PC-3 (cell line): ENCODE measurements around the gene GDAP1L1. TPM values are rescaled to one million over a fixed set of nuclear protein-coding genes. Genes with fewer than 3 reads are reported as not detected.

Experiments used
- ATAC-seq: fragments of 200-7000 bp; cut with Tn5 transposase; 2 replicates; pipeline ENCODE4 v1.9.1; 2020; ENCODE audit warnings: mild to moderate bottlenecking, moderate library complexity
- BruUV-seq: library from RNA; stranded (reverse); fragments of 400-500 nt; replicated peaks from 2 replicates; lab custom pipeline; 2021; lab: Mats Ljungman, UMichigan
- CTCF ChIA-PET: fragments of 300-600 bp; sonication (Branson Sonifier 250); formaldehyde crosslinking; loops from one replicate; lab custom pipeline; 2022; ENCODE audit warnings: antibody characterized with exemption; lab: Charles Lee
- POLR2A ChIA-PET: fragments of 300-600 bp; sonication (Branson Sonifier 250); formaldehyde crosslinking; loops from one replicate; lab custom pipeline; 2022; ENCODE audit warnings: antibody characterized with exemption; ENCODE audit not compliant: unreplicated experiment; lab: Charles Lee
- DNase-seq: peaks from one replicate; pipeline ENCODE4 v3.0.0-alpha.2; 2015
- H2AFZ ChIP-seq: fragments of 300-600 bp; sonication (generic); 2 replicates; pipeline ENCODE4 v1.6.0; 2016; ENCODE audit warnings: antibody characterized with exemption, low read length
- H3F3A ChIP-seq: fragments of 300-600 bp; sonication (generic); one replicate; pipeline ENCODE4 v1.6.0; 2017; ENCODE audit warnings: antibody characterized with exemption, low read length, control low read depth, mild to moderate bottlenecking; ENCODE audit not compliant: unreplicated experiment
- H3K27ac ChIP-seq: fragments of 300-600 bp; sonication (generic); 2 replicates; pipeline ENCODE4 v1.5.1; 2016; ENCODE audit warnings: mild to moderate bottlenecking, low read length
- H3K27me3 ChIP-seq: fragments of 300-600 bp; sonication (generic); 2 replicates; pipeline ENCODE4 v1.6.1; 2016; ENCODE audit warnings: low read length, mixed read lengths
- H3K36me3 ChIP-seq: fragments of 300-600 bp; sonication (generic); 2 replicates; pipeline ENCODE4 v1.6.1; 2016; ENCODE audit warnings: low read depth, mixed run types, low read length, mixed read lengths
- H3K4me1 ChIP-seq: fragments of 300-600 bp; sonication (generic); 2 replicates; pipeline ENCODE4 v1.5.1; 2016; ENCODE audit warnings: low read length; ENCODE audit not compliant: insufficient read depth
- H3K4me2 ChIP-seq: fragments of 300-600 bp; sonication (generic); 2 replicates; pipeline ENCODE4 v1.6.0; 2016; ENCODE audit warnings: low read length
- H3K4me3 ChIP-seq: fragments of 300-600 bp; sonication (generic); 2 replicates; pipeline ENCODE4 v1.5.1; 2016; ENCODE audit warnings: mild to moderate bottlenecking, low read length, mixed read lengths
- H3K79me2 ChIP-seq: fragments of 300-600 bp; sonication (generic); 2 replicates; pipeline ENCODE4 v1.6.1; 2017; ENCODE audit warnings: low read length, mixed read lengths
- H3K9ac ChIP-seq: fragments of 300-600 bp; sonication (generic); 2 replicates; pipeline ENCODE4 v1.6.0; 2016; ENCODE audit warnings: mild to moderate bottlenecking, low read length
- H3K9me2 ChIP-seq: fragments of 300-600 bp; sonication (generic); replicated peaks from 2 replicates; pipeline ENCODE4 v1.6.1; 2016; ENCODE audit warnings: mixed run types, low read length, mixed read lengths
- H3K9me3 ChIP-seq: fragments of 300-600 bp; sonication (generic); 2 replicates; pipeline ENCODE4 v1.6.1; 2016; ENCODE audit warnings: low read length, mixed read lengths
- H4K20me1 ChIP-seq: fragments of 300-600 bp; sonication (generic); 2 replicates; pipeline ENCODE4 v1.6.1; 2016; ENCODE audit warnings: low read length, mixed read lengths
- EZH2 ChIP-seq: fragments of 300-600 bp; sonication (generic); IDR thresholded peaks from one replicate; pipeline ENCODE4 v1.6.1; 2017; ENCODE audit warnings: antibody characterized with exemption, mild to moderate bottlenecking, low read length; ENCODE audit not compliant: unreplicated experiment
- EZH2phosphoT487 ChIP-seq: fragments of 300-600 bp; sonication (generic); IDR thresholded peaks from 2 replicates; pipeline ENCODE4 v1.6.1; 2018; ENCODE audit warnings: mild to moderate bottlenecking, antibody characterized with exemption, low read length, borderline replicate concordance
- intact Hi-C: fragments of 100-400 bp; cut with micrococcal nuclease; formaldehyde crosslinking; loops from 2 replicates; pipeline ENCODE4 v1.9.0; 2023
- total RNA-seq: library from RNA; depleted of rRNA; stranded (reverse); fragments of >200 nt; gene quantifications from 2 replicates; pipeline ENCODE4 v1.2.3, GENCODE V29; 2014
- TF ChIP-seq, protein P1 (sequence below): fragments of 300-600 bp; sonication (generic); conservative IDR thresholded peaks from 2 replicates; pipeline ENCODE4 v1.5.1; 2017; ENCODE audit warnings: antibody characterized with exemption, low read depth, mild to moderate bottlenecking, low read length

GDAP1L1 gene
- total RNA-seq, 1 experiment from 2014 or later = not detected

GRCh38 chr20:44241796-44242195 lies 5.3 kb upstream of the GDAP1L1 start:
- H4K20me1 ChIP-seq = no peaks in the 10 kb centered on the region
- no peaks in the 10 kb centered on the region for H3K9me3 ChIP-seq
- no peaks in the 10 kb centered on the region for H3K79me2 ChIP-seq
- CTCF ChIA-PET = no interaction called here
- POLR2A ChIA-PET = no interaction called here
- H3K27me3 ChIP-seq = peaks cover 3% of the 10 kb centered on the region; the same call in 1 of the 2 replicates
- H3K4me3 ChIP-seq = no peak overlapping the region
- H3K27ac ChIP-seq = no peak overlapping the region
- no TSS peak for BruUV-seq
- TF ChIP-seq, protein P1, sequence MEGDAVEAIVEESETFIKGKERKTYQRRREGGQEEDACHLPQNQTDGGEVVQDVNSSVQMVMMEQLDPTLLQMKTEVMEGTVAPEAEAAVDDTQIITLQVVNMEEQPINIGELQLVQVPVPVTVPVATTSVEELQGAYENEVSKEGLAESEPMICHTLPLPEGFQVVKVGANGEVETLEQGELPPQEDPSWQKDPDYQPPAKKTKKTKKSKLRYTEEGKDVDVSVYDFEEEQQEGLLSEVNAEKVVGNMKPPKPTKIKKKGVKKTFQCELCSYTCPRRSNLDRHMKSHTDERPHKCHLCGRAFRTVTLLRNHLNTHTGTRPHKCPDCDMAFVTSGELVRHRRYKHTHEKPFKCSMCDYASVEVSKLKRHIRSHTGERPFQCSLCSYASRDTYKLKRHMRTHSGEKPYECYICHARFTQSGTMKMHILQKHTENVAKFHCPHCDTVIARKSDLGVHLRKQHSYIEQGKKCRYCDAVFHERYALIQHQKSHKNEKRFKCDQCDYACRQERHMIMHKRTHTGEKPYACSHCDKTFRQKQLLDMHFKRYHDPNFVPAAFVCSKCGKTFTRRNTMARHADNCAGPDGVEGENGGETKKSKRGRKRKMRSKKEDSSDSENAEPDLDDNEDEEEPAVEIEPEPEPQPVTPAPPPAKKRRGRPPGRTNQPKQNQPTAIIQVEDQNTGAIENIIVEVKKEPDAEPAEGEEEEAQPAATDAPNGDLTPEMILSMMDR = no peak
- TF ChIP-seq EZH2 = no peak
- no peak for TF ChIP-seq EZH2phosphoT487
- no peaks in the 10 kb centered on the region for H3K4me1 ChIP-seq
- H3F3A ChIP-seq = no peaks in the 10 kb centered on the region
- H3K4me2 ChIP-seq = no peak overlapping the region
- ATAC-seq = no peak
- no peak for DNase-seq
- H3K9me2 ChIP-seq = no peaks in the 10 kb centered on the region
- no peaks in the 10 kb centered on the region for H3K36me3 ChIP-seq
- no peak overlapping the region for H3K9ac ChIP-seq
- intact Hi-C loops = no loop called here
- H2AFZ ChIP-seq = no peak overlapping the region

DNA sequence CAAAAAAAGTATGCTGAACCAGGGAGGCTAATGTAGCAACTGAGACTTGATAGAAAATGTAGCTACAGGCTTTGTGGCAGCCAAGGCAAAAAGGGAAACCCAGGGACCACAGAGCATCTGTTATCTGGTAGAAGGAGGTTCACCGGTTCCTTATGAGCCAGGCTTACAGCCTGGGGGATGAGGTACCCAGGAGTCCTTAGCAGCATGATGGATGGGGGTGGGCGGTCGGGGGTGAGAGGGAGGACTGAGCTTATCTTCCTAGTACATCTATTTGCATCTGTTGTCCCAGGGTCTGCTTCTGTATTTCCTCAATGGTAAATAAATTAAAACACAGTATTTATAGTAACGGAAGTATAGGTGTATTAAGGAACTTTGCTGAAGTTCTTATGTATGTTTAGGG lies 1.1 kb upstream of the GDAP1L1 start:
- no peaks in the 10 kb centered on the region for H3K9me2 ChIP-seq
- no TSS peak for BruUV-seq
- H3K79me2 ChIP-seq = no peaks in the 10 kb centered on the region
- H3F3A ChIP-seq = no peaks in the 10 kb centered on the region
- no peak overlapping the region for H3K4me2 ChIP-seq
- H3K4me1 ChIP-seq = no peaks in the 10 kb centered on the region
- no peak overlapping the region for H2AFZ ChIP-seq
- no peaks in the 10 kb centered on the region for H3K9me3 ChIP-seq
- TF ChIP-seq EZH2 (no peak), EZH2phosphoT487 (no peak)
- TF ChIP-seq, protein P1 = no peak
- intact Hi-C loops = no loop called here
- no peak overlapping the region for H3K4me3 ChIP-seq
- H3K27me3 ChIP-seq = peaks cover 3% of the 10 kb centered on the region; the same call in 1 of the 2 replicates
- H3K27ac ChIP-seq = no peak overlapping the region
- H3K36me3 ChIP-seq = no peaks in the 10 kb centered on the region
- no peak overlapping the region for H3K9ac ChIP-seq
- ATAC-seq (no peak), DNase-seq (no peak)
- CTCF ChIA-PET = no interaction called here
- H4K20me1 ChIP-seq = no peaks in the 10 kb centered on the region
- POLR2A ChIA-PET = no interaction called here

DNA sequence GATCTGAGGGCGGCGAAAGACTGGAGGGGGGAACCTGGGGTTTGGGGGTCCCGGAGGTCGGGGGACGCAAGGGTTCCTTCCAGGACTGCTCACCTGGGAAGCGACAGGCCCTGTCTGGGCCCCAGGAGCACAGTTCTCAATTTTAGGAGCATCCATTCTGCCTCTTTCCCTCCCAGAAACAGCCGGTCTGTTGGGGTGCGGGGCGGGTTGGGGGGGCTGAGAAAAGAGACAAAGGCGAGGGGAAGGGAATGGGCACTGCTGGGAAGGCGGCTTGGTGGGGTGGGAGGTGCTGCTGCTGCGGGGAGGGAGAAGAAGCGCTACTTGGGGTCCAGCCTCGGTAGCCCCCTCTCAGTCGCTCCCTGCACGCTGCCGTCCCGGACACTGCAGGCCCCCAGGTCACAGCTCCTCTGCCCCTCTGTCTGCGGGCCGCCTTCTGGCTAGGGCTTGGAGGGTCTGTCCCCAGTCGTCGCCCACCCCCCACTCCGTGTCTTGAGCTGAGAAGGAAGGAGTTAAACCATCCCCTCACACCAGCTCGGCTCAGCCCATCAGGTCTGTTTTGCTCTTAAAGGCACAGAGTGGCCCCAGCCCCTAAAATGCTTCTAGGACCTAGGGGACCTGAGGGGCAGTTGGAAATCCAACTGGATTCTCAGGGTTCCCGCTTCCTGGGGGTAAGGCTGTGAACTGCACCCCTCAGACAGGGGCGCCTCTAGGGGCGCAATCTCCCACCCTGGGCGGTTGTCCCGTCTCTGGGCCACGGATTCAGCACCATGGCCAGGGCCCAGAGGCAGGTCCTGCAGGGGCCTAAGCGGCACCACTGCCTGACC lies 690 bp downstream of the GDAP1L1 start:
- Histone ChIP-seq H3K27me3 (peaks cover 2% of the 10 kb centered on the region; the same call in 1 of the 2 replicates), H3K36me3 (no peaks in the 10 kb centered on the region), H3K9ac (no peak overlapping the region), H3K4me1 (no peaks in the 10 kb centered on the region), H4K20me1 (no peaks in the 10 kb centered on the region), H3K9me2 (no peaks in the 10 kb centered on the region), H3K4me3 (no peak overlapping the region), H3F3A (no peaks in the 10 kb centered on the region), H3K27ac (no peak overlapping the region), H3K9me3 (no peaks in the 10 kb centered on the region), H3K79me2 (no peaks in the 10 kb centered on the region), H2AFZ (no peak overlapping the region), H3K4me2 (no peak overlapping the region)
- ChIA-PET CTCF (no interaction called here), POLR2A (no interaction called here)
- intact Hi-C loops = no loop called here
- ATAC-seq (no peak), DNase-seq (no peak)
- BruUV-seq = no TSS peak
- TF ChIP-seq EZH2phosphoT487 = no peak
- TF ChIP-seq EZH2 = no peak
- TF ChIP-seq, protein P1 = no peak
